Measurements from ENCODE around the gene HDC. TPM values are rescaled to one million over a fixed set of nuclear protein-coding genes. Genes with fewer than 3 reads are reported as not detected.

The HDC gene, protein sequence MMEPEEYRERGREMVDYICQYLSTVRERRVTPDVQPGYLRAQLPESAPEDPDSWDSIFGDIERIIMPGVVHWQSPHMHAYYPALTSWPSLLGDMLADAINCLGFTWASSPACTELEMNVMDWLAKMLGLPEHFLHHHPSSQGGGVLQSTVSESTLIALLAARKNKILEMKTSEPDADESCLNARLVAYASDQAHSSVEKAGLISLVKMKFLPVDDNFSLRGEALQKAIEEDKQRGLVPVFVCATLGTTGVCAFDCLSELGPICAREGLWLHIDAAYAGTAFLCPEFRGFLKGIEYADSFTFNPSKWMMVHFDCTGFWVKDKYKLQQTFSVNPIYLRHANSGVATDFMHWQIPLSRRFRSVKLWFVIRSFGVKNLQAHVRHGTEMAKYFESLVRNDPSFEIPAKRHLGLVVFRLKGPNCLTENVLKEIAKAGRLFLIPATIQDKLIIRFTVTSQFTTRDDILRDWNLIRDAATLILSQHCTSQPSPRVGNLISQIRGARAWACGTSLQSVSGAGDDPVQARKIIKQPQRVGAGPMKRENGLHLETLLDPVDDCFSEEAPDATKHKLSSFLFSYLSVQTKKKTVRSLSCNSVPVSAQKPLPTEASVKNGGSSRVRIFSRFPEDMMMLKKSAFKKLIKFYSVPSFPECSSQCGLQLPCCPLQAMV
- under 1 TPM in 2 of 4 donors, not detected in 2; 0.22 to 0.54 TPM for polyA plus RNA-seq
- long read RNA-seq, donor 1: 0 reads
- long read RNA-seq, donor 2: 0 reads
- long read RNA-seq, donor 3: 0 reads
- long read RNA-seq, donor 4: 0 reads
- long read RNA-seq, donor 5: 0 reads
- long read RNA-seq, donor 6: 0 reads
- long read RNA-seq, donor 7: 0 reads
- long read RNA-seq, donor 8: 0 reads
- long read RNA-seq, donor 9: 0 reads
- long read RNA-seq, donor 10: 0 reads

DNA sequence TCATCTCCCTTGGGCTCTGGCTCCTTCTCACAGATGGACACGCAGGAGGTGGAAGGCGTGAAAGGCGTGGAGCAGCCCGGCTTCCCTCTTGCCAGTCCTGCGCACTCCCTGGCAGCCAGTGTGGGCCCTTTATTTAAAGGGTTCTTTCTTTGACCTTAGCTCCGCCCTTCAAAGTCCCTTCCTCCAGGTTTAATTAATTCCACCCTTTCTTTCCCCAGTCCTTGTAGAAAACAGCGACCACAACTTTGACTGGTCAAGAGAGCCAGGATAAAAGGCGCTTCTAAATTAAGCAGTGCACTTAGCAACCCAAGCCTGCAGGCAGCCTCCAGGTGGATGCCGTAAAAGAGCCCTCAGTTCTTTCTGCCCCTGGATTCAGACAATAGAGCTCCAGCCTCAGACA is at the start of gene HDC:
Gene HDC, minus strand, starts transcription at position 107 of the 400 bp plus-strand sequence. Its CDS starts 103 bp downstream, at position 4.
- DNase-seq (no peak), FAIRE-seq (no peak)
- 68 to 80% (median 72%) methylated on average over 9 of the region's 9 CpGs for WGBS, 3 donors
- Histone ChIP-seq H3K9me3 (ENCODE audit: control insufficient read depth in 2 of 2, insufficient read depth in 1 of 2, low read depth in 1 of 2, low read length in 1 of 2) (no peaks in the 10 kb centered on the region), H3K4me3 (ENCODE audit: low read depth in 1 of 3, low read length in 3 of 3) (no peak within 1 kb of the TSS), H3K4me1 (ENCODE audit: control insufficient read depth in 3 of 3, insufficient read depth in 2 of 3, low read depth in 1 of 3, low read length in 2 of 3) (no peaks in the 10 kb centered on the region), H3K27me3 (ENCODE audit: control insufficient read depth in 3 of 3, insufficient read depth in 3 of 3, low read length in 3 of 3) (peaks cover 0 to 2% (median 0%) of the 10 kb centered on the region in 3 donors), H3K27ac (ENCODE audit: low read depth in 1 of 3, low read length in 2 of 3) (no peak within 1 kb of the TSS), H3K36me3 (ENCODE audit: control insufficient read depth in 3 of 3, insufficient read depth in 2 of 3, low read depth in 1 of 3, low read length in 3 of 3) (no peaks in the 10 kb centered on the region)

DNA sequence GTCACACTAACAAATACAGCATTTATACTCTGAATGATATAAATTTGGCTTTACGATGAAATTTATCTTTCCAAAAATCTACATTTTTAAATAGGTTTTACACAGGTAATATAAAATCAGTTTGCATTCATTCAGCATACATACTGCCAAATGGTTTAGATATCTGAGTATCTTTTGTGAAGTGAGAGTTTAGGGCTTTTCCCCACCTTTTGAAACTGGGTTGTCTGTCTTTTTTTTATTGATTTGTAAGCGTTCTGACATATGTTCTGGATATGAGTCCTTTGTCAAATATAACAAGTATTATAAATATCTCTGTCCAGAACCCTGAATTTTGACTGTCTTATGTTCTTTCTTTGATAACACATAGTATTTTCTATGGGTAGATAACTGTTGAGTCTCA is 47.1 kb upstream of the HDC start:
- H3K27me3 ChIP-seq (ENCODE audit: control insufficient read depth in 3 of 3, insufficient read depth in 3 of 3, low read length in 3 of 3): no peaks in the 10 kb centered on the region
- no peak overlapping the region for H3K27ac ChIP-seq (ENCODE audit: low read depth in 1 of 3, low read length in 2 of 3)
- H3K36me3 ChIP-seq (ENCODE audit: control insufficient read depth in 3 of 3, insufficient read depth in 2 of 3, low read depth in 1 of 3, low read length in 3 of 3): peaks cover 0 to 2% (median 0%) of the 10 kb centered on the region in 3 donors
- DNase-seq (no peak), FAIRE-seq (no peak)
- 74 to 85% (median 82%) methylated on average over 2 of the region's 2 CpGs for WGBS, 3 donors
- peaks cover 0 to 5% of the 10 kb centered on the region in 2 donors for H3K9me3 ChIP-seq (ENCODE audit: control insufficient read depth in 2 of 2, insufficient read depth in 1 of 2, low read depth in 1 of 2, low read length in 1 of 2)
- no peak overlapping the region for H3K4me3 ChIP-seq (ENCODE audit: low read depth in 1 of 3, low read length in 3 of 3)
- no peaks in the 10 kb centered on the region for H3K4me1 ChIP-seq (ENCODE audit: control insufficient read depth in 3 of 3, insufficient read depth in 2 of 3, low read depth in 1 of 3, low read length in 2 of 3)

DNA sequence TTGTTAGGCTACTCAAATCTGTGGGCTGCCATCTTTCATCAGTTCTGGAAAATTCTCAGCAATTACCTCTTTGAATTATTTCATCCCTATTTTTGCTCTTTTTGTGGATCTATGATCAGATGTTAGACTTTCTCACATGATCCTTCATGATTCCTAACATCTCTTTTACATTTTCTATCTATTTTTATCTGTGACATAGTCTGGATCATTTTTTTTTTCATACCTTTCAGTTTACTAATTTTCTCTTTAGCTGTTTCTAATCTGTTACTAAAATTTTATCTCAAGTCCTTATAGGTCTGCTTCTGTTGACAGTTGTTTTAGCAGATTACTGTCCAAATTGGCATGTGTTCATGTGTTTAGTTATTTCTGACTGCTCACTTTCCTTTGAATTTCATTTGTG is 42.3 kb upstream of the HDC start:
- FAIRE-seq (no peak), DNase-seq (no peak)
- peaks cover 0 to 6% (median 2%) of the 10 kb centered on the region in 3 donors for H3K36me3 ChIP-seq (ENCODE audit: control insufficient read depth in 3 of 3, insufficient read depth in 2 of 3, low read depth in 1 of 3, low read length in 3 of 3)
- peaks cover 0 to 8% of the 10 kb centered on the region in 2 donors for H3K9me3 ChIP-seq (ENCODE audit: control insufficient read depth in 2 of 2, insufficient read depth in 1 of 2, low read depth in 1 of 2, low read length in 1 of 2)
- no peaks in the 10 kb centered on the region for H3K27me3 ChIP-seq (ENCODE audit: control insufficient read depth in 3 of 3, insufficient read depth in 3 of 3, low read length in 3 of 3)
- no peak overlapping the region for H3K27ac ChIP-seq (ENCODE audit: low read depth in 1 of 3, low read length in 2 of 3)
- H3K4me3 ChIP-seq (ENCODE audit: low read depth in 1 of 3, low read length in 3 of 3): no peak overlapping the region
- no peaks in the 10 kb centered on the region for H3K4me1 ChIP-seq (ENCODE audit: control insufficient read depth in 3 of 3, insufficient read depth in 2 of 3, low read depth in 1 of 3, low read length in 2 of 3)

DNA sequence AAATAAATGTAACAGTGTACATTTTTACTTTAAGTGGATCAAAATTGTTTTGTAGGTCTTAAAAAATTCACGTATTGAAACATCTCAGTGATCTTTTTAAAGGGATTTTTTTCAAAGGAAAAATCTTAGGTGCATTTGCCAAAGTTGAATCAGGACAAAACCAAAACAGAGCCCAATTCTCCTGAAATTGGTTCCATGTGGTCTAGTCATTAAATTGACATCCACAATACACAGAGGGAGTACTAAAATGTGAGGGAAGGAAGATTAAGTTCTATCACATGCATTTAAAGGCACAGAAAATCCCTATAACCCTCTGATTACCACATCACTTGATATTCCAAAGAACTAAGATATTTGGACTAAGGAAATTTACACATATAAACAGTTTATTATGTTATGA is 39.3 kb upstream of the HDC start:
- Histone ChIP-seq H3K9me3 (ENCODE audit: control insufficient read depth in 2 of 2, insufficient read depth in 1 of 2, low read depth in 1 of 2, low read length in 1 of 2) (peaks cover 0 to 8% of the 10 kb centered on the region in 2 donors), H3K27ac (ENCODE audit: low read depth in 1 of 3, low read length in 2 of 3) (no peak overlapping the region), H3K4me1 (ENCODE audit: control insufficient read depth in 3 of 3, insufficient read depth in 2 of 3, low read depth in 1 of 3, low read length in 2 of 3) (no peaks in the 10 kb centered on the region), H3K27me3 (ENCODE audit: control insufficient read depth in 3 of 3, insufficient read depth in 3 of 3, low read length in 3 of 3) (no peaks in the 10 kb centered on the region), H3K4me3 (ENCODE audit: low read depth in 1 of 3, low read length in 3 of 3) (no peak overlapping the region), H3K36me3 (ENCODE audit: control insufficient read depth in 3 of 3, insufficient read depth in 2 of 3, low read depth in 1 of 3, low read length in 3 of 3) (peaks cover 6 to 17% (median 10%) of the 10 kb centered on the region in 3 donors)
- WGBS, 3 donors: 87 to 91% (median 90%) methylated on average over 1 of the region's 1 CpG
- no peak for FAIRE-seq
- DNase-seq: no peak

DNA sequence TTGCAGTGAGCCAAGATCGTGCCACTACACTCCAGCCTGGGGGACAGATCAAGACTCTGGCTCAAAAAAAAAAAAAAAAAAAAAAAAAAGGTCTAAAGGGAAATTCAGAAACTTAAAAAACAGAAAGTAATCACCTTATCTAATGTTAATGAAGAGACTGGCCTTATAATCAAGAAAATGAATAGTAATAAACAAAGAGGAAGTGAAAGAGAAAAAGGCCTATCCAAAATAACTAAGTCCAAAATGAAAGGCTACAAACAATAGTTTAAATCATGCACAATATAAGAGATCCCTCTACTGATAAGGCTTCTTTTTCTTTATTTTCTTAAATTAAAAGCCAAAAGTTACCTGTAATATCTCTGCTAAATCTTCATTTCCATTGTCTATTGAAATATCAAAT is 37.1 kb upstream of the HDC start:
- FAIRE-seq: no peak
- Histone ChIP-seq H3K9me3 (ENCODE audit: control insufficient read depth in 2 of 2, insufficient read depth in 1 of 2, low read depth in 1 of 2, low read length in 1 of 2) (peaks cover 0 to 3% of the 10 kb centered on the region in 2 donors), H3K27ac (ENCODE audit: low read depth in 1 of 3, low read length in 2 of 3) (no peak overlapping the region), H3K36me3 (ENCODE audit: control insufficient read depth in 3 of 3, insufficient read depth in 2 of 3, low read depth in 1 of 3, low read length in 3 of 3) (peaks cover 6 to 28% (median 14%) of the 10 kb centered on the region in 3 donors), H3K27me3 (ENCODE audit: control insufficient read depth in 3 of 3, insufficient read depth in 3 of 3, low read length in 3 of 3) (no peaks in the 10 kb centered on the region), H3K4me3 (ENCODE audit: low read depth in 1 of 3, low read length in 3 of 3) (no peak overlapping the region), H3K4me1 (ENCODE audit: control insufficient read depth in 3 of 3, insufficient read depth in 2 of 3, low read depth in 1 of 3, low read length in 2 of 3) (no peaks in the 10 kb centered on the region)
- no peak for DNase-seq
- WGBS, 3 donors: 84 to 100% (median 100%) methylated on average over 1 of the region's 1 CpG

DNA sequence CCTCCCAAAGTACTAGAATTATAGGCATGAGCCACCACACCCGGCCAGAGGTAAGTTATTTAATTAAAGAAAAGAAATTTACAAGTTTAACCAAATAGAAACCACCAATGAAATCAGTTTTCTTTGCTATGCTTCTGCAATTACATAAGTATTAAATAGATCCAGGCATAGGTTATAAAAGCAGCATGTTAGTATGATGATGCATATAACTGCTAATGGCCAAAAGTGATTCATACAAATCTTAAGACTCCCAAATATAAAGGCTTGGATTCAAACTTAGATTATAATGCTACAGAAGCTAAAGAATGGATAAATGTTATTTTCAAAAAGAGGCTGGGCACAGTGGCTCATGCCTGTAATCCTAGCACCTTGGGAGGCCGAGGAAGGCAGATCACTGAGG is 32.8 kb upstream of the HDC start:
- no peak for FAIRE-seq
- WGBS, 3 donors: 85 to 100% (median 100%) methylated on average over 2 of the region's 2 CpGs
- Histone ChIP-seq H3K4me1 (ENCODE audit: control insufficient read depth in 3 of 3, insufficient read depth in 2 of 3, low read depth in 1 of 3, low read length in 2 of 3) (no peaks in the 10 kb centered on the region), H3K27me3 (ENCODE audit: control insufficient read depth in 3 of 3, insufficient read depth in 3 of 3, low read length in 3 of 3) (no peaks in the 10 kb centered on the region), H3K4me3 (ENCODE audit: low read depth in 1 of 3, low read length in 3 of 3) (no peak overlapping the region), H3K9me3 (ENCODE audit: control insufficient read depth in 2 of 2, insufficient read depth in 1 of 2, low read depth in 1 of 2, low read length in 1 of 2) (no peaks in the 10 kb centered on the region), H3K36me3 (ENCODE audit: control insufficient read depth in 3 of 3, insufficient read depth in 2 of 3, low read depth in 1 of 3, low read length in 3 of 3) (peaks cover 6 to 32% (median 12%) of the 10 kb centered on the region in 3 donors), H3K27ac (ENCODE audit: low read depth in 1 of 3, low read length in 2 of 3) (no peak overlapping the region)
- no peak for DNase-seq

DNA sequence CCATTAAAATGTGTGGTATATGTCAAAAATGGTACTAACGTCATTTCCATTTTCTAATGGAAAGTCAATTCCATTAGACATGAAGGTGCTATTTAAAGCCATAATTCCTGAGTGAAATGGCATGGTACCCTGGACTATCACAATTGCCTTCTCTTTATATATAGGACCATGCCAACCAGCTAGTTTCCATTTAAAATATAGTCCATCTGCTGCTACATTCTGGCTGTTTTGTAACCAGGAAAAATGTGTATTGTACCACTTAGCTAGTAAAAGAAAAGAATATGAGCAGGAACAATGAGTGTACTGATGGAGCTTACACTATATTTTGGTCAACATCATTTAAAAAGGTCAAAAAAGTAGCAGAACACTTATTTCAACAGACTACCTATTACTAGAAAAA is 30.4 kb upstream of the HDC start:
- 95 to 97% (median 97%) methylated on average over 1 of the region's 1 CpG for WGBS, 3 donors
- Histone ChIP-seq H3K36me3 (ENCODE audit: control insufficient read depth in 3 of 3, insufficient read depth in 2 of 3, low read depth in 1 of 3, low read length in 3 of 3) (peaks cover under 1 to 26% (median 7%) of the 10 kb centered on the region in 3 donors), H3K27me3 (ENCODE audit: control insufficient read depth in 3 of 3, insufficient read depth in 3 of 3, low read length in 3 of 3) (no peaks in the 10 kb centered on the region), H3K27ac (ENCODE audit: low read depth in 1 of 3, low read length in 2 of 3) (no peak overlapping the region), H3K9me3 (ENCODE audit: control insufficient read depth in 2 of 2, insufficient read depth in 1 of 2, low read depth in 1 of 2, low read length in 1 of 2) (no peaks in the 10 kb centered on the region), H3K4me3 (ENCODE audit: low read depth in 1 of 3, low read length in 3 of 3) (no peak overlapping the region), H3K4me1 (ENCODE audit: control insufficient read depth in 3 of 3, insufficient read depth in 2 of 3, low read depth in 1 of 3, low read length in 2 of 3) (no peaks in the 10 kb centered on the region)
- no peak for FAIRE-seq
- no peak for DNase-seq

DNA sequence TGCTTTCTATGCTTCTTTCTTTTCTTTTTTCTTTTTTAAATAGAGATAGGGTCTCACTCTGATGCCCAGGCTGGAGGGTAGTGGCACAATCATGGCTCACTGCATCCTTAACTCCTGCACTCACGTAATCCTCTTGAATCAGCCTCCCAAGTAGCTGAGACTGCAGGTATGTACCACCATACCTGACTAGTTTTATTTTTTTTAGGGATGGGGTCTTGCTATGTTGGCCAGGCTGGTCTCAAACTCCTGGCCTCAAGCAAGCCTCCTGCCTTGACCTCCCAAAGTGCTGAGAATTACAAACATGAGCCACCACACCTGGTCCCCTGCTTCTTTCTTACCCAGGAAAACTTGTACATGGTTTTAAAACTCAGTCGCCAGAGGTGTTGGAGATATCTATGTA is 24.2 kb upstream of the HDC start:
- no peaks in the 10 kb centered on the region for H3K9me3 ChIP-seq (ENCODE audit: control insufficient read depth in 2 of 2, insufficient read depth in 1 of 2, low read depth in 1 of 2, low read length in 1 of 2)
- no peak overlapping the region for H3K4me3 ChIP-seq (ENCODE audit: low read depth in 1 of 3, low read length in 3 of 3)
- no peaks in the 10 kb centered on the region for H3K4me1 ChIP-seq (ENCODE audit: control insufficient read depth in 3 of 3, insufficient read depth in 2 of 3, low read depth in 1 of 3, low read length in 2 of 3)
- no peak for FAIRE-seq
- peaks cover 2 to 16% (median 4%) of the 10 kb centered on the region in 3 donors for H3K36me3 ChIP-seq (ENCODE audit: control insufficient read depth in 3 of 3, insufficient read depth in 2 of 3, low read depth in 1 of 3, low read length in 3 of 3)
- no peaks in the 10 kb centered on the region for H3K27me3 ChIP-seq (ENCODE audit: control insufficient read depth in 3 of 3, insufficient read depth in 3 of 3, low read length in 3 of 3)
- 93 to 100% (median 99%) methylated on average over 2 of the region's 2 CpGs for WGBS, 3 donors
- no peak for DNase-seq
- no peak overlapping the region for H3K27ac ChIP-seq (ENCODE audit: low read depth in 1 of 3, low read length in 2 of 3)

Measured in small intestine (tissue), 16 donors.